NCI-H1092 (cell line): ENCODE measurements around the gene TMEM120B.
"Not testable (repeated sequence)": the region's sequence is repeated elsewhere in the genome, so short reads cannot be mapped to it uniquely, and the experiment has no call there.

ENCODE experiments used
- DNase-seq: peaks from one replicate; lab custom pipeline; 2025; lab: John Stamatoyannopoulos, UW

Gene TMEM120B

GRCh38 chr12:121748218-121748570 is 35.6 kb downstream of the TMEM120B start:
- no peak for DNase-seq

DNA sequence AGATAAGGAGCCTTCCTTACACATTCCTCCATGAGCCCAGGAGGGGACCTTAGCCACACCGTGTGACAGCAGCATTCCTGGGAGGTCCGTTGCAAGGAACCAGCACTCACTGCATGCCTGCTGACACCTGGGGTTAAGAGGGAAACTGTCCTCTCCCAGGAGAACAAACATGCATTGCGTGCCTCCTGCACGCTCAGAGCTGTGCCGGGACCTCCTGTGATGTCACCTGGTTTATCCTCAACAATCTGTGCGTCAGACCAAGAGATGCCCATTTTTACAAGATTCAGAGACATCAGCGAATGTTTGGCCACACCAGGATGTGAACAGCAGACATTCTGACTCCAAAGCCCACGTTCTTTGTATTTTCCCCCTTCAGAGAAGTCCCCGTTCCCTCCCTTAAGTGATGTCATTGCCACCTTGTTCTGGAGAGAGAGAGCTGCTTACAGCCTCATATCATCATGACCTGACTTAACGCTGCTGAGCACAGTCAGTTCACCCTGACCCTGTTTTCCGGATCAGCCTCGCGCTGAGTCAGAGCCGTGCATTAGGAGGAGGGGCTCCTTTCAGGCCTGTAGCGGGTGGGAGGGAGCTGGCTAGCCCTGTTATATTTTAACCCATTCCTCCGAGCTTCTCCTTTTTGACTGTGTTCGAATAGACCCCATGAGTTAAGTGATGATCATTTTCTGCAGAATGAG is 36.2 kb downstream of the TMEM120B start:
- DNase-seq, result no peak

DNA sequence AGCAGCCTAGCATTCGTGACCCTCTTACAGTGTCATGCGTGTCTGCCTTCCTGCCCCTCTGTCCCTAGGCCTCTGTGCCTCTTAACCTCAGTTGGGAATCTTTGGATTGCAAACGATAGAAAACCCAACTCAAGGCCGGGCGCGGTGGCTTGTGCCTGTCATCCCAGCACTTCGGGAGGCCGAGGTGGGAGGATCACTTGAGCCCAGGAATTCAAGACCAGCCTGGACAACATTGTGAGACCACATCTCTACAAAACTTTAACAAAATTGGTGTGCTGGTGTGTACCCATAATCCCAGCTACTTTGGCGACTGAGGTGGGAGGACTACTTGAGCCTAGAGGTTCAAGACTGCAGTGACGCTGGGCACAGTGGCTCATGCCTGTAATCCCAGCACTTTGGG is 36.7 kb downstream of the TMEM120B start:
- DNase-seq, result no peak

- DNase-seq, result no peak
Measured at GRCh38 chr12:121750507-121750955, 38.0 kb downstream of the TMEM120B start.

GRCh38 chr12:121751034-121751433 is 38.5 kb downstream of the TMEM120B start:
- DNase-seq, result no peak

GRCh38 chr12:121751749-121752351 is 39.3 kb downstream of the TMEM120B start:
- DNase-seq, result no peak

DNA sequence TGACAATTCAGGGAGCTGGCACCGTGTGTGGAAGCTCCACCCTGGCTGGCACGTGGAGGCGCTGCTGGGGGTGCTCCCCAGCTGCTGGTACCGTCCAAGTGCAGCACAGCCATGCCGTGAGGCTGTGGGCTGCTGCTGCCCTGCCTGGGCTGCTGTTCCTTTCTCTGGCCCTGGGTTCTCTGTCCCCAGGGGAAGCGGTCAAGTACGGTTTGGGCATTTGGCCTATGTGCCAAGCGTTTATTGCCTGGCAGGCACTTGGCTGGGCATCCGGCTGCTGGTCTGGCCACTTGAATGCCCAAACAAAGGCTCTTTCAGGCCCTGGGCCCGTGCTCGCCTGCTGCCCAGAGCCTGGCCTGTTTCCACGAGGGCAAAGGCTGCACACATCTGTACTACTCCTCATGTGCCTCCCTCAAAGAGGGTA is 41.3 kb downstream of the TMEM120B start:
- DNase-seq, result no peak

DNA sequence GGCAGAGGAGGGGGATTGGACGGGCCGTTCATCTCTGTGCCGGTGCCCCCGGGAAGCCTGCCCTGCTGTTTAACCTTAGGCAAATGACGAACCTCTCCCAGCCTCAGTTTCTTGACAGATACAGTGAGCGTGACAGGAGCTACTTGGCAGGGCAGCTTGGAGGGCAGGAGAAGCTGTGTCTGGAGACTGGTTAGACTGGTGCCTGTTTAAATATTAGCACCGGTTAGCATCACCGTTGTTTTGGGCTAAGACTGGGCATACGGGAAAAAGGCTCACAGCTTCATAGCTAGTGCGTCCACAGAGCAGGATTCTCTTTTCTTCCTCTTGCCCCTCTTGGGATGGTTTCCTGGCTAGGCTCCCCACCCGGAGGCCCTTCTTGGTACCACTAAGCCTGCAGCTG is 42.3 kb downstream of the TMEM120B start:
- DNase-seq, result no peak

DNA sequence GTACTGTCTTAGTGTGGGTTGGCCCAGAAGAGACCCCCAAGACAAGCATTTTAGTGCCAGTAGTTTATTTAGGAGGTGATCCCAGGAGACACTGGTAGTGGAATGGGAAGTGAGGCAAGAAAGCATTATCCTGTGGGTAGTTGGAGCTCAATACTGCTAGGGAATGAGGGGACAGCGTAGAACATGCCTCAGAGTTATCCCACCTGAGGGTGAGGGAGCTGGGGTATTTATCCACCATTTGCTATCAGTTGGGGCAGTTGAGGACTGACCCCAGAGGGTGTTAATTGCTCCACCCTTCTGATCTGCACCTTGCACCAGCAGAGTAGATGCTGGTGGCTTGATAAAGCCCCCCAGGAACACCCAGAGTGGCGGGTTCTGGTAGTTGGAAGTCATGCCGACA is 43.0 kb downstream of the TMEM120B start:
- no peak for DNase-seq

- DNase-seq, result not testable (repeated sequence)
Measured at GRCh38 chr12:121758536-121758935, 46.0 kb downstream of the TMEM120B start.

DNA sequence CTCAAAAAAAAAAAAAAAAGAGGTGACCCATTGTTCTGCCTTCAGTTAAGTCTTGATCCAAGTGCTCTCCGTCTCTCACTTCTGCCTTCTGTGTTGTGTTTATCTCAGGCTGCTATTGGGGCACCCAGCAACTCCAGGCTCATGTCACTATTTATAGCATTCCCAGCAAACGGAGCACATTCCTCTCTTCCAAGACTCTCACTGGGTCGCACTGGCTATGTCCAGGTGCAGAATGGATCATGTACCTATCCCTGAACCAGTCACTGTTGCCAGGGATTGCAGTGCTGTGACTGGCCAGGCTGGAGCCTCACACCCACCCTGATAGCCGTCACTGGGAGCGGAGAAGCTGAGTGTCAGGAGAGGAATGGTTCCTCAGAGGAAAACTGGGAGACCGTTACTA is 49.7 kb downstream of the TMEM120B start:
- DNase-seq, result no peak

GRCh38 chr12:121764808-121765207 is 52.3 kb downstream of the TMEM120B start:
- no peak for DNase-seq

- DNase-seq, result no peak
Measured at GRCh38 chr12:121765573-121765972, 53.0 kb downstream of the TMEM120B start.

GRCh38 chr12:121766290-121767039 is 53.9 kb downstream of the TMEM120B start:
- no peak for DNase-seq

DNA sequence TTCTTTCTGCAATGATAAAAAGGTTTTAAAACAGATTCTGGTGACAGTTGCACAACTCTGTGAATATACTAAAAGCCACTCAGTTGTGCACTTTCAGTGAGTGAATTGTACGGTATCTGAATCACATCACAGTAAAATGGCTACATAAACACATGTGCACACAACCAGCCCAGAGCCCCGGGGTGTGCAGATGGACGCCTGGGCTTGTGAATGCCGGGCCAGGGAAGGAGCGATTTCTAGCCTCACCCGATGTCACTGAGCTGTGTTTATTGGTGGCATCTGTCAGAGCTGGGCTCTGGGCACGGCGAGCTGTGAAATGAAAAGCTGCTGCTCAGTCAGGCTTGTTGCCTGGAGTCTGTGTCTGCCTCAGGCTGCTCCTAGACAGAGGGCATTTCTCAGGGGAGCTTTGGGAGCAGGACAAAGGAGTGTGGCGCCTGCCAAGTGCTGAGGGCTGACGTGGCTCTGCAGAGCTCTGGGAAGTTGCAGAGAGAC is 55.0 kb downstream of the TMEM120B start:
- peak; percentile 22 for DNase-seq

DNA sequence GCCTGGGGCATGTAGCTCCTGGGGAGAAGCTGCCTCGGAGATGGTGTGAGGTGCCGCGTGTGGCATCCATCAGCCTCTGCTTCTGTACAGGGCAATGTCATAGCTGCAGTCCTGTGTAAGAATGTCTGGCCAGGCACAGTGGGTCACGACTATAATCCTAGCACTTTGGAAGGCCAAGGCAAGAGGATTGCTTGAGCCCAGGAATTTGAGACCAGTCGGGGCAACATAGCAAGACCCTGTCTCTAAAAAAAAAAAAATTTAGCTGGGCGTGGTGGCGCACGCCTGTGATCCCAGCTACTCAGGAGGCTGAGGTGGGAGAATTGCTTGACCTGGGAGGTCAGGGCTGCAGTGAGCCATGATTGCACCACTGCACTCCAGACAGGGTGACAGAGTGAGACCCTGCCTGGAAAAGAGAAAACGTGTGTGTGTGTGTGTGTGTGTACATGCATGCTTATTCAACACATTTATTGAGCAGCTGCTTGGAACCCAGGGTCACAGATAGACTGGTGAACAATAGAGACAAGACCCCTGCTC is 56.8 kb downstream of the TMEM120B start:
- DNase-seq, result no peak

DNA sequence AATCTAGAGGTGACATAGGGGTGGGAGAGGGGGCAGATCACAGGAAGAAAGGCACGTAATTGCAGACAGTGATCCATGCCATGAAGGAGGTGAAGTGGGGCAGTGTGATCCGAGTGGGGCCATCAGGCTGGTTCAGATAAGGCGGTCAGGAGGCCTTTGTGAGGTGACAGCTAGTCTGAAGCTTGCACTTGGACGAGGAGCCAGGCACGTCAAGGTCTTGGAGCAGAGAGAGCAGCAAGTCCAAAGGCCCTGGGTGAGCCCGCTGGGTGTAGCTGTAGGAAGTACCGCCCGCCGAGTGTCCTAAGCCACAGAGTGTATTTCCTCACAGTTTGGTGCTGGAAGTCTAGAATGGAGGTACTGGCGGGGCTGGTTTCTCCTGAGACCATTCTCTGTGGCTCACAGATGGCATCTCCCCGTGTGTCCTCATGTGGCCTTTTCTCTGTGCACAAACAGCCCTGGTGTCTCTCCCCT is 57.3 kb downstream of the TMEM120B start:
- DNase-seq, result no peak

DNA sequence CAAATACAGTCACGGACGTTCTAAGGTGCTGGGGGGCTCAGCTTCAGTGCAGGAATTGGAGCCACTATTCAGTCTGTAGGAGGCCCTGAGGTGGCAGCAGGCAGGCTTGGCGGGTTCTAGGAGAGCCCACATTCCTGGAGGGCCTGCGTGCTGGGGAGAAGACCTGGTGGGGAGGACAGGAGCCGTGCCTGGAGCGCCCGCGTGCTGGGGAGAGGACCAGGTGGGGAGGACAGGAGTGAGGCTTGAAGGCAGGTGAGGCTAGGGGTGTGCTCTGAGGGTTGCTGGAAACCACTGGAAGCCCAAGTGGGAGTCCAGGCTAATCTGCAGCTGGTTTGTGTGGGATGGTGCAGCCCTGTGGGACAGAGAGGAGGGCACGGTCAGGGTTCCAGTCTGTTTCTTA is 57.8 kb downstream of the TMEM120B start:
- DNase-seq, result no peak

- no peak for DNase-seq
Measured at GRCh38 chr12:121770813-121771625, 58.5 kb downstream of the TMEM120B start.

- DNase-seq, result peak; percentile 20
Measured at GRCh38 chr12:121773011-121773777, 60.6 kb downstream of the TMEM120B start.

DNA sequence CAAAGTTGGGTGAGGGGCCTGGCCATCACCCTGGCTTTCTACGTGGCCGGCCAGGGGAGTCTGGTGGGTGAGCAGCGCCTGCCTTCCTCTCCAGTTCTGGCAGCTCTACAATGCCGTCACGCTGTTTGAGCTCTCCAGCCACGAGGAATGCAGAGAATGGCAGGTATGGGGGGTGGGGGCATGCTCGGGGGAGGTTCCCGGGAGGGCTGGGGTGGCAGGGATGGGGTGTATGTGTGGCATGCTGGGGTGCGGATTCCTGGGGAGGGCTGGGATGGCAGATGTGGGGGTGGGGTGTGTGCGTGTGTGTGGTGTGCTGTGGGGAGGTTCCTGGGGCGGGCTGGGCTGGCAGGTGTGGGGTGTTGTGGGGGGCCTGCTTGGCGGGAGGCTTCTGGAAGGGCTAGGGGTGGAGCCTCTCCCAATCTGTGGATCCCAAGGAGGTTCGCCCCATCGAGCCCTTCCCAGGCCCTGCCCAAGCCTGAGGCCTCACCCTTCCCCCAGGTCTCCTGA is 62.5 kb downstream of the TMEM120B start:
- DNase-seq, result no peak
